Activated naive CD8-positive, alpha-beta T cell treated with anti-CD3 and anti-CD28 coated beads, Interleukin-2, amount 50 U/mL, for 24 hours (primary cell): ENCODE results near the gene DCLK3.

Experiments
- ATAC-seq: fragments of 150-1000 bp; cut with Tn5 transposase; one replicate; pipeline ENCODE4 v1.10.0; 2021
- DNase-seq: peaks from one replicate; pipeline ENCODE4 v3.0.0; 2021
- H3K27ac Mint-ChIP-seq: one replicate; pipeline ENCODE4 v1.8.0; 2021; ENCODE audit warnings: mild to moderate bottlenecking, mixed read lengths
- H3K27me3 Mint-ChIP-seq: one replicate; pipeline ENCODE4 v1.8.0; 2021; ENCODE audit warnings: mixed read lengths
- H3K36me3 Mint-ChIP-seq: one replicate; pipeline ENCODE4 v1.8.0; 2021; ENCODE audit warnings: low read depth, mixed read lengths
- H3K4me1 Mint-ChIP-seq: one replicate; pipeline ENCODE4 v1.8.0; 2021; ENCODE audit warnings: mixed read lengths
- H3K4me3 Mint-ChIP-seq: one replicate; pipeline ENCODE4 v1.8.0; 2021; ENCODE audit warnings: mild to moderate bottlenecking, moderate library complexity, mixed read lengths
- H3K9me3 Mint-ChIP-seq: one replicate; pipeline ENCODE4 v1.8.0; 2021; ENCODE audit warnings: mixed read lengths

The DCLK3 gene

GRCh38 chr3:36744763-36745162 is 19.6 kb downstream of the DCLK3 start:
- H3K4me3 Mint-ChIP-seq, result no peak overlapping the region
- no peak overlapping the region for H3K27ac Mint-ChIP-seq
- ATAC-seq, result no peak
- H3K4me1 Mint-ChIP-seq, result no peaks in the 10 kb centered on the region
- H3K36me3 Mint-ChIP-seq, result no peaks in the 10 kb centered on the region
- H3K9me3 Mint-ChIP-seq, result no peaks in the 10 kb centered on the region
- DNase-seq, result no peak
- peaks cover 5% of the 10 kb centered on the region for H3K27me3 Mint-ChIP-seq

- H3K4me3 Mint-ChIP-seq, result no peak overlapping the region
- no peaks in the 10 kb centered on the region for H3K9me3 Mint-ChIP-seq
- no peaks in the 10 kb centered on the region for H3K4me1 Mint-ChIP-seq
- ATAC-seq (no peak), DNase-seq (no peak)
- no peak overlapping the region for H3K27ac Mint-ChIP-seq
- peaks cover 4% of the 10 kb centered on the region for H3K27me3 Mint-ChIP-seq
- no peaks in the 10 kb centered on the region for H3K36me3 Mint-ChIP-seq
Measured at GRCh38 chr3:36743826-36744225, 20.5 kb downstream of the DCLK3 start.

- DNase-seq, result no peak
- no peak overlapping the region for H3K27ac Mint-ChIP-seq
- peaks cover under 1% of the 10 kb centered on the region for H3K27me3 Mint-ChIP-seq
- no peaks in the 10 kb centered on the region for H3K9me3 Mint-ChIP-seq
- no peaks in the 10 kb centered on the region for H3K4me1 Mint-ChIP-seq
- H3K4me3 Mint-ChIP-seq, result no peak overlapping the region
- H3K36me3 Mint-ChIP-seq, result no peaks in the 10 kb centered on the region
- ATAC-seq, result no peak
Measured at GRCh38 chr3:36741285-36741684, 23.1 kb downstream of the DCLK3 start.

- DNase-seq, result no peak
- no peaks in the 10 kb centered on the region for H3K36me3 Mint-ChIP-seq
- no peak overlapping the region for H3K4me3 Mint-ChIP-seq
- ATAC-seq, result no peak
- no peak overlapping the region for H3K27ac Mint-ChIP-seq
- H3K27me3 Mint-ChIP-seq, result no peaks in the 10 kb centered on the region
- no peaks in the 10 kb centered on the region for H3K9me3 Mint-ChIP-seq
- no peaks in the 10 kb centered on the region for H3K4me1 Mint-ChIP-seq
Measured at GRCh38 chr3:36740787-36741186, 23.6 kb downstream of the DCLK3 start.

- H3K4me3 Mint-ChIP-seq, result no peak overlapping the region
- no peaks in the 10 kb centered on the region for H3K9me3 Mint-ChIP-seq
- no peak for ATAC-seq
- no peaks in the 10 kb centered on the region for H3K4me1 Mint-ChIP-seq
- H3K27me3 Mint-ChIP-seq, result no peaks in the 10 kb centered on the region
- H3K36me3 Mint-ChIP-seq, result no peaks in the 10 kb centered on the region
- H3K27ac Mint-ChIP-seq, result no peak overlapping the region
- DNase-seq, result no peak
Measured at GRCh38 chr3:36738702-36739101, 25.7 kb downstream of the DCLK3 start.

GRCh38 chr3:36736301-36736700 is 28.1 kb downstream of the DCLK3 start:
- H3K36me3 Mint-ChIP-seq, result no peaks in the 10 kb centered on the region
- no peak for ATAC-seq

GRCh38 chr3:36734742-36735141 is 29.6 kb downstream of the DCLK3 start:
- no peak overlapping the region for H3K4me3 Mint-ChIP-seq
- ATAC-seq, result no peak
- H3K9me3 Mint-ChIP-seq, result no peaks in the 10 kb centered on the region
- no peak overlapping the region for H3K27ac Mint-ChIP-seq
- no peaks in the 10 kb centered on the region for H3K27me3 Mint-ChIP-seq
- DNase-seq, result no peak
- no peaks in the 10 kb centered on the region for H3K4me1 Mint-ChIP-seq
- no peaks in the 10 kb centered on the region for H3K36me3 Mint-ChIP-seq

More at GRCh38 chr3:36736301-36736700, 28.1 kb downstream of the DCLK3 start:
- no peaks in the 10 kb centered on the region for H3K4me1 Mint-ChIP-seq
- no peak overlapping the region for H3K4me3 Mint-ChIP-seq
- DNase-seq, result no peak
- H3K27me3 Mint-ChIP-seq, result no peaks in the 10 kb centered on the region
- no peak overlapping the region for H3K27ac Mint-ChIP-seq
- H3K9me3 Mint-ChIP-seq, result no peaks in the 10 kb centered on the region

- ATAC-seq (no peak), DNase-seq (no peak)
- no peaks in the 10 kb centered on the region for H3K36me3 Mint-ChIP-seq
- no peak overlapping the region for H3K27ac Mint-ChIP-seq
- no peaks in the 10 kb centered on the region for H3K27me3 Mint-ChIP-seq
- no peak overlapping the region for H3K4me3 Mint-ChIP-seq
- no peaks in the 10 kb centered on the region for H3K9me3 Mint-ChIP-seq
- H3K4me1 Mint-ChIP-seq, result no peaks in the 10 kb centered on the region
Measured at GRCh38 chr3:36733723-36734122, 30.6 kb downstream of the DCLK3 start.

- no peak for ATAC-seq
- no peaks in the 10 kb centered on the region for H3K36me3 Mint-ChIP-seq
- no peak overlapping the region for H3K27ac Mint-ChIP-seq
- H3K4me1 Mint-ChIP-seq, result no peaks in the 10 kb centered on the region
- H3K9me3 Mint-ChIP-seq, result no peaks in the 10 kb centered on the region
- H3K4me3 Mint-ChIP-seq, result no peak overlapping the region
- H3K27me3 Mint-ChIP-seq, result no peaks in the 10 kb centered on the region
- no peak for DNase-seq
Measured at GRCh38 chr3:36733162-36733696, 31.1 kb downstream of the DCLK3 start.

GRCh38 chr3:36730966-36731365 is 33.4 kb downstream of the DCLK3 start:
- no peak for ATAC-seq
- Mint-ChIP-seq H3K36me3 (no peaks in the 10 kb centered on the region), H3K9me3 (no peaks in the 10 kb centered on the region), H3K4me1 (no peaks in the 10 kb centered on the region), H3K4me3 (no peak overlapping the region), H3K27ac (no peak overlapping the region), H3K27me3 (no peaks in the 10 kb centered on the region)
- no peak for DNase-seq

- DNase-seq (no peak), ATAC-seq (no peak)
- Mint-ChIP-seq H3K9me3 (no peaks in the 10 kb centered on the region), H3K27ac (no peak overlapping the region), H3K4me1 (no peaks in the 10 kb centered on the region), H3K36me3 (no peaks in the 10 kb centered on the region), H3K27me3 (no peaks in the 10 kb centered on the region), H3K4me3 (no peak overlapping the region)
Measured at GRCh38 chr3:36729204-36730056, 34.9 kb downstream of the DCLK3 start.

- H3K4me3 Mint-ChIP-seq, result no peak overlapping the region
- no peak overlapping the region for H3K27ac Mint-ChIP-seq
- H3K9me3 Mint-ChIP-seq, result no peaks in the 10 kb centered on the region
- H3K36me3 Mint-ChIP-seq, result no peaks in the 10 kb centered on the region
- ATAC-seq, result no peak
- no peak for DNase-seq
- no peaks in the 10 kb centered on the region for H3K4me1 Mint-ChIP-seq
- no peaks in the 10 kb centered on the region for H3K27me3 Mint-ChIP-seq
Measured at GRCh38 chr3:36714343-36715086, 49.8 kb downstream of the DCLK3 start.

GRCh38 chr3:36713904-36714303 is 50.4 kb downstream of the DCLK3 start:
- Mint-ChIP-seq H3K27ac (no peak overlapping the region), H3K4me1 (no peaks in the 10 kb centered on the region), H3K4me3 (no peak overlapping the region), H3K36me3 (no peaks in the 10 kb centered on the region), H3K9me3 (no peaks in the 10 kb centered on the region), H3K27me3 (no peaks in the 10 kb centered on the region)
- no peak for DNase-seq
- ATAC-seq, result no peak

- H3K27ac Mint-ChIP-seq, result no peak overlapping the region
- H3K36me3 Mint-ChIP-seq, result no peaks in the 10 kb centered on the region
- DNase-seq (no peak), ATAC-seq (no peak)
- H3K9me3 Mint-ChIP-seq, result no peaks in the 10 kb centered on the region
- H3K4me1 Mint-ChIP-seq, result peaks cover 1% of the 10 kb centered on the region
- no peak overlapping the region for H3K4me3 Mint-ChIP-seq
- no peaks in the 10 kb centered on the region for H3K27me3 Mint-ChIP-seq
Measured at GRCh38 chr3:36710606-36711005, 53.7 kb downstream of the DCLK3 start.

GRCh38 chr3:36709826-36710365 is 54.5 kb downstream of the DCLK3 start:
- no peak for ATAC-seq
- no peak for DNase-seq
- Mint-ChIP-seq H3K4me1 (peaks cover 1% of the 10 kb centered on the region), H3K27ac (no peak overlapping the region), H3K27me3 (no peaks in the 10 kb centered on the region), H3K4me3 (no peak overlapping the region), H3K9me3 (no peaks in the 10 kb centered on the region), H3K36me3 (no peaks in the 10 kb centered on the region)
